ENCODE measurements around the gene PAM. TPM values are rescaled to one million over a fixed set of nuclear protein-coding genes. Genes with fewer than 3 reads are reported as not detected.

The PAM gene
- total RNA-seq, 4 donors from 2014 or later: 41.5 to 92.8 (median 48.2) TPM

DNA sequence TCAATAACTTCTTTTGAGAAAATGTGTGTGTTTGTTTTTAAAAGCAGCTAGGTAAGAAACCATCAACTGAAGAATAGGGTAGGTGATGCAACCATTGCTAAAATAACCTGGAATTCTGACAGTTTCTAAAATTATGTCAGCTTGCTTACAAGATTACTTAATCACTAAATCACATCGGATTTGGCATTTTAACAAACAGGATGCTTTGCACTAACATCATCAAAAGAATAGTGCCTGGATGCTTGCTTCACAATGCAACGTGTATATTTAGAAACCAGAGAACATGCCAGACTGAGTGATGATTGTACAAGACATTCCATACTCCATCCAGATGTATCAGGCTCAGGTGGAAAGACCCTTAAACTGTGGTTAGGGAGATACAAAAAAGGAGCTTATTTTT is 43.9 kb downstream of the PAM start:
- Histone ChIP-seq H3K27me3 (no peaks in the 10 kb centered on the region), H3K36me3 (no peaks in the 10 kb centered on the region), H3K27ac (no peak overlapping the region), H3K4me1 (peaks cover 12% of the 10 kb centered on the region), H3K4me3 (no peak overlapping the region), H3K9me3 (no peaks in the 10 kb centered on the region)
- WGBS: 9% methylated on average over 2 of the region's 2 CpGs
- no peak for DNase-seq (ENCODE audit: low spot score in 2 of 2)
- no peak for TF ChIP-seq POLR2AphosphoS5 (IDR thresholded peaks at IDR 0.05)
- TF ChIP-seq, protein P1, sequence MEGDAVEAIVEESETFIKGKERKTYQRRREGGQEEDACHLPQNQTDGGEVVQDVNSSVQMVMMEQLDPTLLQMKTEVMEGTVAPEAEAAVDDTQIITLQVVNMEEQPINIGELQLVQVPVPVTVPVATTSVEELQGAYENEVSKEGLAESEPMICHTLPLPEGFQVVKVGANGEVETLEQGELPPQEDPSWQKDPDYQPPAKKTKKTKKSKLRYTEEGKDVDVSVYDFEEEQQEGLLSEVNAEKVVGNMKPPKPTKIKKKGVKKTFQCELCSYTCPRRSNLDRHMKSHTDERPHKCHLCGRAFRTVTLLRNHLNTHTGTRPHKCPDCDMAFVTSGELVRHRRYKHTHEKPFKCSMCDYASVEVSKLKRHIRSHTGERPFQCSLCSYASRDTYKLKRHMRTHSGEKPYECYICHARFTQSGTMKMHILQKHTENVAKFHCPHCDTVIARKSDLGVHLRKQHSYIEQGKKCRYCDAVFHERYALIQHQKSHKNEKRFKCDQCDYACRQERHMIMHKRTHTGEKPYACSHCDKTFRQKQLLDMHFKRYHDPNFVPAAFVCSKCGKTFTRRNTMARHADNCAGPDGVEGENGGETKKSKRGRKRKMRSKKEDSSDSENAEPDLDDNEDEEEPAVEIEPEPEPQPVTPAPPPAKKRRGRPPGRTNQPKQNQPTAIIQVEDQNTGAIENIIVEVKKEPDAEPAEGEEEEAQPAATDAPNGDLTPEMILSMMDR (IDR thresholded peaks at IDR 0.05): no peak
- no peak for TF ChIP-seq EP300 (IDR thresholded peaks at IDR 0.05)
- no peak for TF ChIP-seq POLR2A (IDR thresholded peaks at IDR 0.05)

DNA sequence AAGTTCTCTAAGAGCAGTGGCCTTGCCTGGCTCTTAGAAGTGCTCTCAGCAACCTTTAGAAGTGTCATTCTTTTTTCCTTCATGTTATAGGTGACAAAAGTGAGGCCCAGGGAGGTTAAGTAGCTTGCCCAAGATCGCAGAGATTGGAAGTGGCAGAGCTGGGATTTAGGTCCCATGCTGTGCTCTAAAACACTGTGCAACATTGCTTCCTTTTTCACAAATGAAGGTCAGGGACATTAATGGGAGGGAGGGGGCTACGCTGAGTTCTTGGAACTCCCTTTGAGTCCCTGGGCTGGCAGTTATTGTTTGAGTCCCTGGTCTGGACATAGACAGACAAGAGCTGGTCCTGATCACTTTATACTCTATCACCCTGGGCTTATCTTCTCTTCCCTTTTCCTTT is 45.3 kb downstream of the PAM start:
- Histone ChIP-seq H3K4me3 (no peak overlapping the region), H3K36me3 (no peaks in the 10 kb centered on the region), H3K27ac (no peak overlapping the region), H3K27me3 (no peaks in the 10 kb centered on the region), H3K4me1 (peaks cover 12% of the 10 kb centered on the region), H3K9me3 (no peaks in the 10 kb centered on the region)
- TF ChIP-seq POLR2A (IDR thresholded peaks at IDR 0.05) (no peak), POLR2AphosphoS5 (IDR thresholded peaks at IDR 0.05) (no peak), EP300 (IDR thresholded peaks at IDR 0.05) (no peak)
- TF ChIP-seq, protein P1 (IDR thresholded peaks at IDR 0.05): no peak
- WGBS: 91% methylated on average over 2 of the region's 2 CpGs
- DNase-seq (ENCODE audit: low spot score in 2 of 2): no peak

DNA sequence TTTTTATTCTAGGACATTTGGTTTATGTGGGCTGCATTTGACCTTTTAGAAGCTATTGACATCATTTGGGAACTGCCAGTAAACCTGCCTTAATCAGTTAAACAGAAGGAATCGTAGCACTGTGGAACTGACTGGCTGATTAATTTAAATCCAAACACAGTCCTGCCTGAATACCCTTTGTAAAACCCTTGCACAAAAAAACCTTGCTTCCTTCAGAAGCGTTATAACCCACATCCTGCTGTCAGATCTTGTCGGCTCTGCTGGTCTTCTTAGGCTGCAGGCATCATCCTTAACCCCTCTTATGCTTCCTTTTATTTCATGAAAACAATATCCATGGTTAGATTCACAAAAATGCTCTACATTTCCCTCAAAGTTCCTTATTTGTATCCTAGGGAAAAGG is 46.3 kb downstream of the PAM start:
- no peaks in the 10 kb centered on the region for H3K36me3 ChIP-seq
- H3K27me3 ChIP-seq: no peaks in the 10 kb centered on the region
- H3K27ac ChIP-seq: no peak overlapping the region
- 55% methylated on average over 3 of the region's 3 CpGs for WGBS
- peaks cover 5% of the 10 kb centered on the region for H3K4me1 ChIP-seq
- no peak for TF ChIP-seq POLR2A (IDR thresholded peaks at IDR 0.05)
- no peak for TF ChIP-seq EP300 (IDR thresholded peaks at IDR 0.05)
- TF ChIP-seq POLR2AphosphoS5 (IDR thresholded peaks at IDR 0.05): no peak
- TF ChIP-seq, protein P1 (IDR thresholded peaks at IDR 0.05): no peak
- H3K9me3 ChIP-seq: no peaks in the 10 kb centered on the region
- no peak for DNase-seq (ENCODE audit: low spot score in 2 of 2)
- no peak overlapping the region for H3K4me3 ChIP-seq

DNA sequence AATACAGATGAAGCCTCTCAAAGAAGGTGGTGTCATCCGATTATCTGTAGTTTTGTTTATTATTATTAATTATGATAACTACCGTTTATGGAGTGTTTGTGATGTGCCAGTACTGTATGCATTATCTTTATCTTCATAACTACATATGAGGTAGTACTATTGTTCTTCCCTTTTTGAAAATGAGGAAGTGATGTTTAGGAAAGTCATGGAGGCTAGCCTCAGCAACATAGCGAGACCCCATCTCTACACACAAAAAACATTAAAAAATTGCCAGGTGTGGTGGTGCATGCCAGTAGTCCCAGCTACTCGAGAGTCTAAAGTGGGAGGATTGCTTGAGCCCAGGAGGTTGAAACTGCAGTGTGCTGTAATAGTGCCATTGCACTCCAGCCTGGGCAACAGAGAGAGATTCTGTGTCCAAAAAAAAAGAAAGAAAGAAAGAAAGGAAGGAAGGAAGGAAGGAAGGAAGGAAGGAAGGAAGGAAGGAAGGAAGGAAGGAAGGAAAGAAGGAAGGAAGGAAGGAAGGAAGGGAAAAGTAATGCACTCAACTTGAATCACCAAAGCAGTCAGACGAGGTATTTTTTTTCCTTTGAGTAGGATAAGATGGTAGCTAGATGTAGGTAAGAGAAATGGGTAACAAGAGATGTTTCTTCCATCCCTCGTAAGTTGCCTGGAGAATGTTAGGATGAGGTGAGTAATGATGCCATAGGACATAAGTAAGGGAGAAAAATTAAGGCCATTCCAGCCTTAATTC is 47.8 kb downstream of the PAM start:
- TF ChIP-seq POLR2AphosphoS5 (IDR thresholded peaks at IDR 0.05) (no peak), EP300 (IDR thresholded peaks at IDR 0.05) (no peak), POLR2A (IDR thresholded peaks at IDR 0.05) (no peak)
- TF ChIP-seq, protein P1 (IDR thresholded peaks at IDR 0.05): no peak
- 89% methylated on average over 6 of the region's 6 CpGs for WGBS
- Histone ChIP-seq H3K9me3 (no peaks in the 10 kb centered on the region), H3K4me1 (no peaks in the 10 kb centered on the region), H3K4me3 (no peak overlapping the region), H3K36me3 (no peaks in the 10 kb centered on the region), H3K27me3 (no peaks in the 10 kb centered on the region), H3K27ac (no peak overlapping the region)
- no peak for DNase-seq (ENCODE audit: low spot score in 2 of 2)

DNA sequence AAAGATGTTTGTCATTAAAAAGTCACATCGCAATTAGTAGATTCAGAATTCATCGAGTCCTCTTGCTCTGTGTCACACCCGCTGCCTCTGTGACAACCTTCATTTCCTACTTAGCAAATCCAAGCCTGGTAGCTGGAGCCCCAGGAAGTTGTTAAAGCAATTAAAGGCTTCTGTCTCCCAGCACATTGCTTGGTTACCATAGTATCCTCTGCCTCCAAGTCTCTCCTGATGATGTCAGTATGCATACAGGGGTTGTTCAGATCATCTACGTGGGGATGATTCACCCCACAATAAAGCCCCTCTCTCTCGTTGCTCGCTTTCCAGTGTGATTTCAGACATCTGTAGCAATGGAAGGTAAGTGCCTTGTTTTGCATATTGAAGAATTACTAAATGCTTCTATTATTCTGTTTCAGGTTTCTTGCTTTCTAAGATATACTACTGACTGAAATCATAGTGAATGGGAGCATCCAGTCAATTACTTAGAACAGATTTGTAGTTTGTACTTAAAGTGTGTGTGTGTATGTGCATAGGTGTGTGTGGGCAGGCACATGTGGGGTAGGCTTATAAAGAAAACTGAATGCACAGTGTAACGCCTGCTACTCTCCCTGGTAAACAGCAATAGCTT is 52.9 kb downstream of the PAM start:
- Histone ChIP-seq H3K27me3 (no peaks in the 10 kb centered on the region), H3K4me1 (no peaks in the 10 kb centered on the region), H3K27ac (no peak overlapping the region), H3K36me3 (no peaks in the 10 kb centered on the region), H3K9me3 (no peaks in the 10 kb centered on the region), H3K4me3 (no peak overlapping the region)
- WGBS: 65% methylated on average over 7 of the region's 7 CpGs
- TF ChIP-seq EP300 (IDR thresholded peaks at IDR 0.05): no peak
- no peak for TF ChIP-seq POLR2AphosphoS5 (IDR thresholded peaks at IDR 0.05)
- TF ChIP-seq, protein P1 (IDR thresholded peaks at IDR 0.05): no peak
- DNase-seq (ENCODE audit: low spot score in 2 of 2): no peak
